K562 (cell line): ENCODE results near the gene PMEPA1. TPM values are rescaled to one million over a fixed set of nuclear protein-coding genes. Genes with fewer than 3 reads are reported as not detected.

Source experiments
- ATAC-seq: fragments of 200-7000 bp; cut with Tn5 transposase; 3 replicates; pipeline ENCODE4 v1.9.1; 2020; ENCODE audit warnings: moderate library complexity
- BruUV-seq: library from RNA; stranded (reverse); fragments of 400-500 nt; replicated peaks from 2 replicates; lab custom pipeline; 2021; lab: Mats Ljungman, UMichigan
- CTCF ChIA-PET: fragments of 300-600 bp; formaldehyde crosslinking; extraction: SDS; loops from one replicate; lab custom pipeline; 2021; ENCODE audit warnings: low intra/inter-chr PET ratio; lab: Yijun Ruan, JAX
- POLR2A ChIA-PET: fragments of 300-600, 350-650 bp; sonication (Branson Sonifier 250); formaldehyde crosslinking; extraction: SDS; loops from one replicate; lab custom pipeline; 2021; ENCODE audit warnings: antibody characterized with exemption, inconsistent platforms; lab: Yijun Ruan, JAX
- DNase-seq, 4 experiments: peaks; one replicate each; pipeline versions ENCODE4 v3.0.0 to v3.0.0-alpha.2; 2011 to 2018; ENCODE audit warnings: low spot score in 3 of 4, mixed read lengths in 3 of 4; ENCODE audit errors: extremely low read depth in 1 of 4
- FAIRE-seq: peaks from 2 replicates; lab custom pipeline; 2011; peaks lifted over from hg19 to GRCh38; lab: Jason Lieb, UNC
- H2AFZ ChIP-seq: 2 replicates; pipeline ENCODE4 v1.6.0; 2011; ENCODE audit warnings: low read depth, low read length, control low read depth, inconsistent platforms
- H3K27ac ChIP-seq: fragments of 200-600 bp; 3 replicates; pipeline ENCODE4 v1.8.0; 2011; ENCODE audit warnings: low read depth, mild to moderate bottlenecking, control low read depth, inconsistent platforms, low read length, moderate library complexity, mixed read lengths; ENCODE audit errors: extremely low read depth
- H3K27me3 ChIP-seq, 2 experiments: fragments of 300-600 bp in 1 of 2; 2 replicates in 1 of 2; 3 replicates in 1 of 2; pipeline versions ENCODE4 v1.6.0 to v1.8.0; 2011; ENCODE audit warnings: inconsistent platforms in 2 of 2, low read length in 2 of 2, mild to moderate bottlenecking in 1 of 2, mixed read lengths in 1 of 2, moderate library complexity in 1 of 2; ENCODE audit not compliant: control insufficient read depth in 2 of 2, insufficient read depth in 2 of 2
- H3K36me3 ChIP-seq: fragments of 300-600 bp; 3 replicates; pipeline ENCODE4 v1.8.0; 2011; ENCODE audit warnings: mild to moderate bottlenecking, low read length, inconsistent platforms; ENCODE audit not compliant: control insufficient read depth, insufficient read depth
- H3K4me1 ChIP-seq, 2 experiments: fragments of 200-600 bp in 1 of 2; replicated peaks in 1 of 2; 2 replicates in 1 of 2; 3 replicates in 1 of 2; pipeline versions ENCODE4 v1.5.1 to v1.8.0; 2011; ENCODE audit warnings: inconsistent platforms in 2 of 2, low read length in 2 of 2, mild to moderate bottlenecking in 1 of 2, mixed read lengths in 1 of 2, moderate library complexity in 1 of 2; ENCODE audit not compliant: control insufficient read depth in 2 of 2, insufficient read depth in 2 of 2
- H3K4me2 ChIP-seq: 2 replicates; pipeline ENCODE4 v1.6.1; 2011; ENCODE audit warnings: low read length, control low read depth, inconsistent platforms, mixed read lengths; ENCODE audit not compliant: insufficient read depth
- H3K4me3 ChIP-seq: fragments of 200-600 bp; sonication (generic), shearing (Covaris generic); 2 replicates; pipeline ENCODE4 v1.5.1; 2016; ENCODE audit warnings: control low read depth, inconsistent platforms
- H3K79me2 ChIP-seq: fragments of 200-600 bp; 3 replicates; pipeline ENCODE4 v1.8.0; 2011; ENCODE audit warnings: low read length, inconsistent platforms; ENCODE audit not compliant: control insufficient read depth, insufficient read depth
- H3K9ac ChIP-seq, 2 experiments: 2 replicates each; pipeline versions ENCODE4 v1.6.0 to v1.6.1; 2011; ENCODE audit warnings: low read depth in 2 of 2, low read length in 2 of 2, control low read depth in 1 of 2, inconsistent platforms in 1 of 2, mild to moderate bottlenecking in 1 of 2, mixed read lengths in 1 of 2; ENCODE audit not compliant: insufficient read depth in 1 of 2
- H3K9me1 ChIP-seq: one replicate; pipeline ENCODE4 v1.6.0; 2011; ENCODE audit warnings: inconsistent platforms, mild to moderate bottlenecking, low read length, moderate library complexity; ENCODE audit not compliant: control insufficient read depth, insufficient read depth
- H3K9me3 ChIP-seq: replicated peaks from 2 replicates; pipeline ENCODE4 v1.5.1; 2011; ENCODE audit warnings: low read depth, low read length, inconsistent platforms; ENCODE audit not compliant: control insufficient read depth, insufficient read depth
- H4K20me1 ChIP-seq: replicated peaks from 2 replicates; pipeline ENCODE4 v1.6.1; 2011; ENCODE audit warnings: low read length, inconsistent platforms, mixed read lengths; ENCODE audit not compliant: control insufficient read depth, insufficient read depth
- BCOR ChIP-seq: fragments of 450-650 bp; IDR thresholded peaks from 2 replicates; pipeline ENCODE4 v1.6.1; 2016
- BRD4 ChIP-seq: fragments of 200-600 bp; sonication (generic); IDR thresholded peaks from 2 replicates; pipeline ENCODE4 v1.6.1; 2017; ENCODE audit warnings: inconsistent platforms
- ETV5 ChIP-seq: sonication (generic); formaldehyde crosslinking; IDR thresholded peaks from 2 replicates; pipeline ENCODE4 v1.4.0; 2020; ENCODE audit warnings: low read depth, mild to moderate bottlenecking, missing genetic modification reagents
- GATA2 ChIP-seq: sonication (generic); formaldehyde crosslinking; IDR thresholded peaks from 2 replicates; pipeline ENCODE4 v1.4.0; 2020; ENCODE audit warnings: mild to moderate bottlenecking, missing genetic modification reagents
- HLTF ChIP-seq: fragments of 450-650 bp; IDR thresholded peaks from 2 replicates; pipeline ENCODE4 v1.6.1; 2016
- KAT8 ChIP-seq: fragments of 450-650 bp; IDR thresholded peaks from 2 replicates; pipeline ENCODE4 v1.6.1; 2016; ENCODE audit warnings: low read depth, mild to moderate bottlenecking
- MTA3 ChIP-seq: fragments of 450-650 bp; formaldehyde crosslinking; IDR thresholded peaks from 2 replicates; pipeline ENCODE4 v1.6.1; 2017; ENCODE audit warnings: mild to moderate bottlenecking, borderline replicate concordance
- NCOA6 ChIP-seq: fragments of 450-650 bp; IDR thresholded peaks from 2 replicates; pipeline ENCODE4 v1.6.1; 2017; ENCODE audit warnings: mild to moderate bottlenecking
- PHF8 ChIP-seq: fragments of 200-600 bp; sonication (generic); IDR thresholded peaks from 2 replicates; pipeline ENCODE4 v1.6.1; 2012; ENCODE audit warnings: mixed run types, mild to moderate bottlenecking, inconsistent platforms, low read length, moderate library complexity, borderline replicate concordance
- PHTF2 ChIP-seq: fragments of 250-450 bp; sonication (Bioruptor Pico); IDR thresholded peaks from 2 replicates; pipeline ENCODE4 v1.5.0; 2021; ENCODE audit warnings: mild to moderate bottlenecking
- RUNX1 ChIP-seq: sonication (generic); IDR thresholded peaks from 2 replicates; pipeline ENCODE4 v1.6.1; 2016; ENCODE audit warnings: antibody characterized with exemption, low read depth
- SMAD4 ChIP-seq: fragments of 250-450 bp; sonication (Bioruptor Pico); conservative IDR thresholded peaks from 2 replicates; pipeline ENCODE4 v1.8.0; 2021; ENCODE audit warnings: inconsistent platforms, mild to moderate bottlenecking, moderate library complexity
- U2AF1 ChIP-seq: fragments of 200-400 bp; formaldehyde crosslinking; optimal IDR thresholded peaks from 2 replicates; pipeline ENCODE3; 2017; ENCODE audit warnings: mild to moderate bottlenecking, low read depth, low read length, moderate library complexity
- ZBTB7A ChIP-seq: IDR thresholded peaks from 2 replicates; pipeline ENCODE4 v1.6.1; 2011; ENCODE audit warnings: low read depth, mild to moderate bottlenecking, low read length, moderate library complexity, borderline replicate concordance; ENCODE audit not compliant: control insufficient read depth
- ZFP1 ChIP-seq: fragments of 450-650 bp; formaldehyde crosslinking; IDR thresholded peaks from 2 replicates; pipeline ENCODE4 v1.4.0; 2020; ENCODE audit warnings: mild to moderate bottlenecking, mixed read lengths
- ZMIZ1 ChIP-seq, 2 experiments: fragments of 150-350 bp in 1 of 2; IDR thresholded peaks; 2 replicates each; pipeline ENCODE4 v1.6.1; 2012 to 2016; ENCODE audit warnings: low read depth in 2 of 2, low read length in 2 of 2, mild to moderate bottlenecking in 1 of 2, moderate library complexity in 1 of 2
- ZNF217 ChIP-seq: sonication (generic); formaldehyde crosslinking; IDR thresholded peaks from 2 replicates; pipeline ENCODE4 v1.8.0; 2022; ENCODE audit warnings: mild to moderate bottlenecking, missing genetic modification reagents
- ZNF584 ChIP-seq: fragments of 200-800 bp; sonication (Bioruptor generic); IDR thresholded peaks from 2 replicates; pipeline ENCODE4 v1.6.1; 2016; ENCODE audit warnings: low read depth, mild to moderate bottlenecking, missing genetic modification characterization, missing compliant biosample characterization
- WGBS: fragments of 100-300 bp; shearing (Covaris generic); methylation state at CpG from one replicate; pipeline ENCODE4 v1.1.6; 2016; ENCODE audit warnings: low coverage, mixed read lengths; ENCODE audit not compliant: insufficient coverage; ENCODE audit errors: missing lambda C conversion rate; 5-methylcytosine and 5-hydroxymethylcytosine counted together
- in situ Hi-C: fragments of 300-500 bp; cut with MboI; formaldehyde crosslinking; loops from 4 replicates; pipeline ENCODE4 v1.15.0; 2018; ENCODE audit warnings: inconsistent platforms, mixed read lengths
- intact Hi-C: fragments of 100-400 bp; cut with micrococcal nuclease; formaldehyde crosslinking; loops from 2 replicates; pipeline ENCODE4 v1.14.2; 2022
- polyA plus RNA-seq, 8 experiments: library from polyadenylated mRNA; depleted of rRNA in 4 of 8; stranded (reverse) in 5 of 8; unstranded in 3 of 8; fragments of >200 nt; fragmentation: Nextera tagmentation in 2 of 8; fragmentation: Illumina TruSeq in 1 of 8; extraction: Ambion mirVana in 2 of 8; extraction: Trizol in 1 of 8; gene quantifications; 2 replicates each; pipeline versions ENCODE4 v1.2.1 to v1.2.3, GENCODE V29; 2011 to 2014; ENCODE audit warnings: inconsistent platforms in 1 of 8, missing spikeins in 1 of 8
- total RNA-seq, 7 experiments: library from RNA; depleted of rRNA in 6 of 7; stranded (reverse); fragments of >200 nt in 6 of 7; fragmentation: Illumina TruSeq in 2 of 7; extraction: Trizol in 2 of 7; gene quantifications; 2 replicates each; pipeline versions ENCODE4 v1.2.1 to v1.2.3, GENCODE V29; 2011 to 2021; ENCODE audit warnings: low replicate concordance in 1 of 7
- TF ChIP-seq, protein P1 (sequence below): fragments of 250-450 bp; sonication (Bioruptor Pico); IDR thresholded peaks from 2 replicates; pipeline ENCODE4 v1.8.0; 2021; ENCODE audit warnings: mild to moderate bottlenecking, moderate library complexity
- TF ChIP-seq, protein P2 (sequence below): fragments of 450-650 bp; IDR thresholded peaks from 2 replicates; pipeline ENCODE4 v1.6.1; 2016; ENCODE audit warnings: missing biosample characterization, missing genetic modification characterization

Gene PMEPA1
- total and polyA plus RNA-seq, 9 of the 15 experiments (the other 6 are each of a cell fraction or from before 2014, with no cell fraction given), result 0.16 TPM; not detected in 8

- DNase-seq (no peak), FAIRE-seq (no peak), ATAC-seq (no peak)
- Histone ChIP-seq H3K9ac (no peak overlapping the region), H3K27ac (no peak overlapping the region), H3K4me3 (no peak overlapping the region), H4K20me1 (no peaks in the 10 kb centered on the region), H2AFZ (no peak overlapping the region), H3K9me1 (no peaks in the 10 kb centered on the region), H3K4me1 (peaks cover 0 to 7% of the 10 kb centered on the region in 2 experiments; a peak in 2 of 5 replicates), H3K9me3 (no peaks in the 10 kb centered on the region), H3K79me2 (no peaks in the 10 kb centered on the region), H3K27me3 (peaks cover 5 to 16% of the 10 kb centered on the region in 2 experiments; a peak in 3 of 5 replicates), H3K4me2 (no peak overlapping the region), H3K36me3 (no peaks in the 10 kb centered on the region)
- ChIA-PET POLR2A (no interaction called here), CTCF (no interaction called here)
- TF ChIP-seq GATA2 (CRISPR knock-in tag) (no peak), HLTF (no peak), ZNF217 (CRISPR knock-in tag) (no peak), ZBTB7A (no peak), SMAD4 (no peak), PHF8 (no peak), ZNF584 (CRISPR knock-in tag) (no peak), ZMIZ1 (IDR thresholded peaks at IDR 0.05; ENCODE audit: low read depth in 2 of 2, low read length in 2 of 2) (no peak), BRD4 (no peak), ZFP1 (CRISPR knock-in tag) (no peak), PHTF2 (CRISPR knock-in tag) (no peak), RUNX1 (no peak), KAT8 (no peak), BCOR (no peak), MTA3 (no peak), NCOA6 (no peak), ETV5 (no peak), U2AF1 (no peak)
- TF ChIP-seq, protein P1, sequence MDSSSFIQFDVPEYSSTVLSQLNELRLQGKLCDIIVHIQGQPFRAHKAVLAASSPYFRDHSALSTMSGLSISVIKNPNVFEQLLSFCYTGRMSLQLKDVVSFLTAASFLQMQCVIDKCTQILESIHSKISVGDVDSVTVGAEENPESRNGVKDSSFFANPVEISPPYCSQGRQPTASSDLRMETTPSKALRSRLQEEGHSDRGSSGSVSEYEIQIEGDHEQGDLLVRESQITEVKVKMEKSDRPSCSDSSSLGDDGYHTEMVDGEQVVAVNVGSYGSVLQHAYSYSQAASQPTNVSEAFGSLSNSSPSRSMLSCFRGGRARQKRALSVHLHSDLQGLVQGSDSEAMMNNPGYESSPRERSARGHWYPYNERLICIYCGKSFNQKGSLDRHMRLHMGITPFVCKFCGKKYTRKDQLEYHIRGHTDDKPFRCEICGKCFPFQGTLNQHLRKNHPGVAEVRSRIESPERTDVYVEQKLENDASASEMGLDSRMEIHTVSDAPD (CRISPR knock-in tag), result no peak
- TF ChIP-seq, protein P2, sequence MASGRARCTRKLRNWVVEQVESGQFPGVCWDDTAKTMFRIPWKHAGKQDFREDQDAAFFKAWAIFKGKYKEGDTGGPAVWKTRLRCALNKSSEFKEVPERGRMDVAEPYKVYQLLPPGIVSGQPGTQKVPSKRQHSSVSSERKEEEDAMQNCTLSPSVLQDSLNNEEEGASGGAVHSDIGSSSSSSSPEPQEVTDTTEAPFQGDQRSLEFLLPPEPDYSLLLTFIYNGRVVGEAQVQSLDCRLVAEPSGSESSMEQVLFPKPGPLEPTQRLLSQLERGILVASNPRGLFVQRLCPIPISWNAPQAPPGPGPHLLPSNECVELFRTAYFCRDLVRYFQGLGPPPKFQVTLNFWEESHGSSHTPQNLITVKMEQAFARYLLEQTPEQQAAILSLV (tag), result no peak
- intact Hi-C loops (no loop called here), in situ Hi-C loops (no loop called here)
- no TSS peak for BruUV-seq
- WGBS, result 5% methylated on average over 11 of the region's 13 CpGs
These were observed 39.4 kb upstream of the PMEPA1 start for GRCh38 chr20:57749131-57749690.
